ENCODE data around the gene TMEM47.

- TF ChIP-seq, protein P1, sequence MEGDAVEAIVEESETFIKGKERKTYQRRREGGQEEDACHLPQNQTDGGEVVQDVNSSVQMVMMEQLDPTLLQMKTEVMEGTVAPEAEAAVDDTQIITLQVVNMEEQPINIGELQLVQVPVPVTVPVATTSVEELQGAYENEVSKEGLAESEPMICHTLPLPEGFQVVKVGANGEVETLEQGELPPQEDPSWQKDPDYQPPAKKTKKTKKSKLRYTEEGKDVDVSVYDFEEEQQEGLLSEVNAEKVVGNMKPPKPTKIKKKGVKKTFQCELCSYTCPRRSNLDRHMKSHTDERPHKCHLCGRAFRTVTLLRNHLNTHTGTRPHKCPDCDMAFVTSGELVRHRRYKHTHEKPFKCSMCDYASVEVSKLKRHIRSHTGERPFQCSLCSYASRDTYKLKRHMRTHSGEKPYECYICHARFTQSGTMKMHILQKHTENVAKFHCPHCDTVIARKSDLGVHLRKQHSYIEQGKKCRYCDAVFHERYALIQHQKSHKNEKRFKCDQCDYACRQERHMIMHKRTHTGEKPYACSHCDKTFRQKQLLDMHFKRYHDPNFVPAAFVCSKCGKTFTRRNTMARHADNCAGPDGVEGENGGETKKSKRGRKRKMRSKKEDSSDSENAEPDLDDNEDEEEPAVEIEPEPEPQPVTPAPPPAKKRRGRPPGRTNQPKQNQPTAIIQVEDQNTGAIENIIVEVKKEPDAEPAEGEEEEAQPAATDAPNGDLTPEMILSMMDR (IDR thresholded peaks at IDR 0.05) = no peak
- no peak for TF ChIP-seq POLR2A (IDR thresholded peaks at IDR 0.05)
These were observed 3.3 kb downstream of the TMEM47 start for GRCh38 chrX:34653811-34654210.
